ENCODE results near the gene GID8. TPM values are rescaled to one million over a fixed set of nuclear protein-coding genes. Genes with fewer than 3 reads are reported as not detected.

The GID8 gene
- total and polyA plus RNA-seq, 12 donors = 9.4 to 38.5 (median 22.3) TPM

GRCh38 chr20:62972845-62973745, 35.1 kb downstream of the GID8 start:
- Histone ChIP-seq H3K27me3 (peaks cover 47% of the 10 kb centered on the region), H3K9me3 (replicated peaks in 1 of 3) (no peaks in the 10 kb centered on the region), H3K4me3 (peak overlapping the region in 1 of 4 donors; percentile 26), H3K36me3 (replicated peaks in 1 of 2) (no peaks in the 10 kb centered on the region), H3K27ac (no peak overlapping the region), H3K4me1 (replicated peaks in 1 of 2) (peaks cover 0 to 8% of the 10 kb centered on the region in 2 donors)
- TF ChIP-seq CTCF (IDR thresholded peaks at IDR 0.05) = no peak
- no peak for TF ChIP-seq POLR2A (IDR thresholded peaks at IDR 0.05)
- WGBS, 4 donors = 11 to 22% (median 17%) methylated on average over 17 to 48 of the region's 48 CpGs
- intact Hi-C loops (cut with DNase I) = no loop called here
- no peak for DNase-seq

- TF ChIP-seq CTCF (IDR thresholded peaks at IDR 0.05) = no peak
- H3K27me3 ChIP-seq = peaks cover 69% of the 10 kb centered on the region
- intact Hi-C loops (cut with DNase I) = no loop called here
Observed at GRCh38 chr20:62975251-62975760, 37.4 kb downstream of the GID8 start.

GRCh38 chr20:62975812-62976508, 38.0 kb downstream of the GID8 start:
- H3K4me3 ChIP-seq = no peak overlapping the region
- peaks cover 74% of the 10 kb centered on the region for H3K27me3 ChIP-seq
- H3K4me1 ChIP-seq (replicated peaks in 1 of 2) = peaks cover 0 to 8% of the 10 kb centered on the region in 2 donors
- 47 to 75% (median 61%) methylated on average over 6 to 9 of the region's 9 CpGs for WGBS, 4 donors
- H3K36me3 ChIP-seq (replicated peaks in 1 of 2) = no peaks in the 10 kb centered on the region
- DNase-seq = no peak
- no peak for TF ChIP-seq POLR2A (IDR thresholded peaks at IDR 0.05)
- no peak for TF ChIP-seq CTCF (IDR thresholded peaks at IDR 0.05)
- H3K9me3 ChIP-seq (replicated peaks in 1 of 3) = no peaks in the 10 kb centered on the region
- no peak overlapping the region for H3K27ac ChIP-seq
- intact Hi-C loops (cut with DNase I) = no loop called here

More at GRCh38 chr20:62975251-62975760, 37.4 kb downstream of the GID8 start:
- no peak for DNase-seq
- no peak overlapping the region for H3K4me3 ChIP-seq
- H3K36me3 ChIP-seq (replicated peaks in 1 of 2) = no peaks in the 10 kb centered on the region
- peaks cover 0 to 8% of the 10 kb centered on the region in 2 donors for H3K4me1 ChIP-seq (replicated peaks in 1 of 2)
- H3K27ac ChIP-seq = no peak overlapping the region
- no peaks in the 10 kb centered on the region for H3K9me3 ChIP-seq (replicated peaks in 1 of 3)
- WGBS, 4 donors = 62 to 70% (median 66%) methylated on average over 8 to 10 of the region's 10 CpGs

DNA sequence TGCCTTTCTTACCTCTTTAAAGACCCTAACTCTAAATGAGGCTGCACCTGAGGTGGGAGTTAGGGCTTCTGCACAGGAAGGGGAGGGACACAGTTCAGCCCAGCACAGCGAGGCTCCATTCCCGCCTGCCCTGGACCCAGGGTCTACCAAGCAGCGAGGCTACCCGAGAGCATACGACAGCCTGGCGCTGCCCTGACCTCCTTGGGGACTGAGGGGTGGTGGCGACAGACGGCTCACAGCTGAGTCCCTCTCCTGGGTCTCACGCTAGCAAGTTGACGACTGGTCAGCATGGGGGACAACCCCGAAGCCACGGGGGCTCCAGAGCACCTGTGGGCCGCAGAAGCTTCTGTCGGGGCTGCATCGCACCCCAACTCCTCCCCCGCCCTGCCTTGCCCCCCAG, 38.9 kb downstream of the GID8 start:
- peaks cover 79% of the 10 kb centered on the region for H3K27me3 ChIP-seq
- TF ChIP-seq CTCF (IDR thresholded peaks at IDR 0.05) (no peak), POLR2A (IDR thresholded peaks at IDR 0.05) (no peak)

More for the DNA sequence above, 38.9 kb downstream of the GID8 start:
- H3K4me1 ChIP-seq (replicated peaks in 1 of 2) = peaks cover 0 to 8% of the 10 kb centered on the region in 2 donors
- H3K4me3 ChIP-seq = no peak overlapping the region
- no peak for DNase-seq
- intact Hi-C loops (cut with DNase I) = no loop called here
- H3K36me3 ChIP-seq (replicated peaks in 1 of 2) = no peaks in the 10 kb centered on the region
- H3K9me3 ChIP-seq (replicated peaks in 1 of 3) = no peaks in the 10 kb centered on the region
- H3K27ac ChIP-seq = no peak overlapping the region
- WGBS, 4 donors = 83 to 86% (median 84%) methylated on average over 10 to 16 of the region's 16 CpGs

Data from adrenal gland (tissue), 12 donors.